ENCODE data around the gene CNR2. TPM values are rescaled to one million over a fixed set of nuclear protein-coding genes. Genes with fewer than 3 reads are reported as not detected.

CNR2 gene
- total and polyA plus RNA-seq, 2 of the 4 experiments (the other 2 are of a cell fraction), result not detected

DNA sequence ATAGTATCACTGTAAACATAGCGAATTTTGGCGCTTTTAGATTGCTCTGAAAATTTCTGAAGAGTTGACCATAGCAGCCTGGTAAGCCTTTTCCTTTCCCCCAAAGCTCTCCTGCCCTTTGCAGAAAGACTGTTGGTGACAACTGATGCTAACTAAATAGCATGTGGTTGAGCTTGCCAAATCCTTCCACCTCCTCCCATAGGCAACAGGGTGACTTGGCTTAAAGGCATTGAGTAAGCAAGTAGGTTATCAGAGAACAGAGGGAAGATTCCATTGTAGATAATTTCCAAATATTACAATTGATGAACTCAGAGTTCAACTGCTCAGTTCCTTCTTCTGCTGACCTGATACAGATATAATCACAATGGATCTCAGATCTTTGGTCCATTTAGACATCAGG lies 68.0 kb downstream of the CNR2 start:
- CTCF ChIA-PET, result no interaction called here

More for the DNA sequence above, 68.0 kb downstream of the CNR2 start:
- no peak overlapping the region for H2BK20ac ChIP-seq (ENCODE audit: low read depth, low read length)
- H3K9me1 ChIP-seq (ENCODE audit: insufficient read depth, low read length), result no peaks in the 10 kb centered on the region
- no CpG with 5 or more reads among the region's 2 CpGs for WGBS, 2 experiments (ENCODE audit: extremely low coverage in 2 of 2, insufficient read length in 1 of 2)
- H3K18ac ChIP-seq (ENCODE audit: low read depth, low read length), result no peak overlapping the region
- H2BK15ac ChIP-seq (ENCODE audit: low read depth, low read length), result no peak overlapping the region
- no peak overlapping the region for H3K27ac ChIP-seq (ENCODE audit: insufficient read depth, low read length)
- H2BK120ac ChIP-seq (ENCODE audit: low read depth, low read length), result no peak overlapping the region
- no peak for TF ChIP-seq POLR2A (IDR thresholded peaks at IDR 0.05; ENCODE audit: low read depth, low read length)
- no peak for TF ChIP-seq RFX5 (IDR thresholded peaks at IDR 0.05; ENCODE audit: low read depth, low read length)
- TF ChIP-seq, protein P1, sequence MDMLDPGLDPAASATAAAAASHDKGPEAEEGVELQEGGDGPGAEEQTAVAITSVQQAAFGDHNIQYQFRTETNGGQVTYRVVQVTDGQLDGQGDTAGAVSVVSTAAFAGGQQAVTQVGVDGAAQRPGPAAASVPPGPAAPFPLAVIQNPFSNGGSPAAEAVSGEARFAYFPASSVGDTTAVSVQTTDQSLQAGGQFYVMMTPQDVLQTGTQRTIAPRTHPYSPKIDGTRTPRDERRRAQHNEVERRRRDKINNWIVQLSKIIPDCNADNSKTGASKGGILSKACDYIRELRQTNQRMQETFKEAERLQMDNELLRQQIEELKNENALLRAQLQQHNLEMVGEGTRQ (IDR thresholded peaks at IDR 0.05; ENCODE audit: low read depth, low read length), result no peak
- no peak for TF ChIP-seq CEBPB (IDR thresholded peaks at IDR 0.05; ENCODE audit: low read depth, low read length)
- no peak for TF ChIP-seq RCOR1 (IDR thresholded peaks at IDR 0.05; ENCODE audit: insufficient replicate concordance, low read length)
- no peak for TF ChIP-seq CTCF (conservative IDR thresholded peaks at IDR 0.05; ENCODE audit: low read depth, low read length)
- TF ChIP-seq FOS (IDR thresholded peaks at IDR 0.05; ENCODE audit: low read depth, low read length), result no peak
- no peak for TF ChIP-seq CHD1 (IDR thresholded peaks at IDR 0.05; ENCODE audit: low read depth, low read length)
- TF ChIP-seq RAD21 (IDR thresholded peaks at IDR 0.05; ENCODE audit: low read length), result no peak
- no peak for TF ChIP-seq BHLHE40 (IDR thresholded peaks at IDR 0.05; ENCODE audit: low read depth, low read length)
- TF ChIP-seq MAFK (IDR thresholded peaks at IDR 0.05; ENCODE audit: low read depth, low read length), result no peak
- TF ChIP-seq NFE2L2 (IDR thresholded peaks at IDR 0.05; ENCODE audit: low read depth, low read length), result no peak
- H4K5ac ChIP-seq (ENCODE audit: low read depth, low read length), result no peak overlapping the region
- H3K36me3 ChIP-seq (ENCODE audit: control insufficient read depth, insufficient read depth, low read length), result no peaks in the 10 kb centered on the region
- H2AFZ ChIP-seq (replicated peaks; ENCODE audit: low read length, poor library complexity), result no peak overlapping the region
- dilution Hi-C loops (cut with HindIII; ENCODE audit: low sequenced_read_pairs, unreplicated experiment), result no loop called here
- H3K4me1 ChIP-seq (ENCODE audit: control insufficient read depth, insufficient read depth, low read length), result no peaks in the 10 kb centered on the region
- no peak overlapping the region for H2AK9ac ChIP-seq (replicated peaks; ENCODE audit: low read depth, low read length, poor library complexity)
- H2BK5ac ChIP-seq (ENCODE audit: low read depth, low read length, poor library complexity, severe bottlenecking), result no peak overlapping the region
- DNase-seq, result no peak
- no peak overlapping the region for H3K56ac ChIP-seq (ENCODE audit: extremely low read depth, insufficient read depth, low read length)
- no peaks in the 10 kb centered on the region for H3K79me1 ChIP-seq (ENCODE audit: low read depth in 1 of 2, low read length in 2 of 2)
- H3K27me3 ChIP-seq (ENCODE audit: control insufficient read depth, insufficient read depth, low read length), result peaks cover 28% of the 10 kb centered on the region
- no TSS peak for BruUV-seq (replicated peaks)
- no peaks in the 10 kb centered on the region for H3K9me3 ChIP-seq (ENCODE audit: control insufficient read depth, insufficient read depth, low read length)
- H3K9ac ChIP-seq (ENCODE audit: low read depth, low read length), result no peak overlapping the region
- no peak overlapping the region for H3K4me3 ChIP-seq (ENCODE audit: insufficient read depth, low read depth, low read length)
- no peak overlapping the region for H3K14ac ChIP-seq (replicated peaks; ENCODE audit: low read depth, low read length)
- no peak for ATAC-seq (ENCODE audit: low read depth)
- H2AK5ac ChIP-seq (ENCODE audit: low read depth, low read length), result no peak overlapping the region
- intact Hi-C loops (cut with micrococcal nuclease), result no loop called here
- H4K20me1 ChIP-seq (ENCODE audit: insufficient read depth, low read length), result no peaks in the 10 kb centered on the region
- H3K4me2 ChIP-seq (ENCODE audit: low read depth, low read length), result no peak overlapping the region
- no peak overlapping the region for H3K23ac ChIP-seq (ENCODE audit: low read depth, low read length)
- no peak overlapping the region for H4K91ac ChIP-seq (ENCODE audit: insufficient read depth, low read depth, low read length)
- no peak overlapping the region for H4K8ac ChIP-seq (ENCODE audit: low read depth in 2 of 2, low read length in 2 of 2)
- no peak overlapping the region for H3K4ac ChIP-seq (ENCODE audit: low read depth, low read length)
- POLR2A ChIA-PET (ENCODE audit: unreplicated experiment), result no interaction called here
- in situ Hi-C loops (cut with MboI; ENCODE audit: low sequenced_read_pairs), result no loop called here
